Heart left ventricle (tissue), 16 donors: Measurements from ENCODE around the gene HBQ1. TPM values are rescaled to one million over a fixed set of nuclear protein-coding genes. Genes with fewer than 3 reads are reported as not detected.
"Not testable (repeated sequence)": the region's sequence is repeated elsewhere in the genome, so short reads cannot be mapped to it uniquely, and the experiment has no call there.

Experiments used
- ATAC-seq, 4 donors: fragments of 200-7000 bp; cut with Tn5 transposase; one replicate each; pipeline ENCODE4 v1.9.1; 2020 to 2022; ENCODE audit warnings: moderate library complexity in 4 of 4, mild to moderate bottlenecking in 3 of 4, moderate number of reproducible peaks in 1 of 4
- DNase-seq, 5 donors: peaks; one replicate each; pipeline ENCODE4 v3.0.0-alpha.2; 2020
- H3K27ac ChIP-seq, 12 donors: fragments of 200-600 bp; sonication (generic) in 4 of 12; one replicate each; pipeline versions ENCODE4 v1.5.0 to v1.8.0; 2016 to 2022; ENCODE audit warnings: mild to moderate bottlenecking in 2 of 12
- H3K27me3 ChIP-seq, 9 donors: fragments of 200-600 bp; sonication (generic) in 2 of 9; one replicate each; pipeline versions ENCODE4 v1.5.1 to v1.8.0; 2016 to 2022; ENCODE audit warnings: mild to moderate bottlenecking in 3 of 9
- H3K36me3 ChIP-seq, 9 donors: fragments of 200-600 bp; sonication (generic) in 2 of 9; one replicate each; pipeline versions ENCODE4 v1.5.0 to v1.8.0; 2018 to 2022; ENCODE audit warnings: mild to moderate bottlenecking in 2 of 9
- H3K4me1 ChIP-seq, 12 donors: fragments of 200-600 bp; sonication (generic) in 4 of 12; one replicate each; pipeline versions ENCODE4 v1.5.0 to v1.8.0; 2016 to 2022; ENCODE audit warnings: mild to moderate bottlenecking in 3 of 12
- H3K4me3 ChIP-seq, 12 donors: fragments of 200-600 bp; sonication (generic) in 4 of 12; one replicate each; pipeline versions ENCODE4 v1.5.0 to v1.8.0; 2017 to 2022; ENCODE audit warnings: mild to moderate bottlenecking in 9 of 12, moderate library complexity in 4 of 12
- H3K9me3 ChIP-seq, 12 donors: fragments of 200-600 bp; sonication (generic) in 4 of 12; one replicate each; pipeline versions ENCODE4 v1.5.0 to v1.8.0; 2016 to 2022; ENCODE audit warnings: mild to moderate bottlenecking in 1 of 12
- CTCF ChIP-seq, 12 donors: fragments of 200-600 bp; sonication (generic) in 4 of 12; IDR thresholded peaks; one replicate each; pipeline versions ENCODE4 v1.5.0 to v1.8.0; 2018 to 2022; ENCODE audit warnings: antibody characterized with exemption in 12 of 12, mild to moderate bottlenecking in 5 of 12
- POLR2A ChIP-seq, 2 donors: fragments of 450-650 bp; IDR thresholded peaks; one replicate each; pipeline ENCODE4 v1.6.1; 2017; ENCODE audit warnings: antibody characterized with exemption in 2 of 2, mild to moderate bottlenecking in 2 of 2, moderate library complexity in 2 of 2
- WGBS, 4 donors: extraction: QIAGEN DNeasy Blood & Tissue Kit in 2 of 4; methylation state at CpG; one replicate each; pipeline versions ENCODE4 v1.1.5 to v1.1.7; 2013 to 2018; 5-methylcytosine and 5-hydroxymethylcytosine counted together
- intact Hi-C, 10 donors: fragments of 100-400 bp; cut with DNase I; formaldehyde crosslinking; loops; one replicate each; pipeline versions ENCODE4 v1.11.1 to v1.14.2; 2022
- polyA plus RNA-seq, 2 donors: library from polyadenylated mRNA; stranded (reverse); fragments of 200-250 nt; gene quantifications; one replicate each; pipeline ENCODE4 v1.2.3, GENCODE V29; 2013
- total RNA-seq, 9 donors: library from RNA; depleted of rRNA in 2 of 9; stranded (reverse); fragments of >200 nt in 2 of 9; fragmentation: NEBNext Ultra II Directional in 3 of 9; extraction: Animal tissue kit (Norgen Biotek cat#: 25700) in 3 of 9; gene quantifications; one replicate each; pipeline versions ENCODE4 v1.1.0 to v1.2.4, GENCODE V29; 2016 to 2023
- donor health status: ischemic (EF 13 %, LVEDD 7.1; RV severe dilation, severe dysfunction).
- donor health status: healthy with polysubstance abuse.
- donor health status: DM: no; HTN: yes; CAD: no.
- donor health status: DM: no; HTN: no; CAD: no.
- donor health status: ischemic (EF 25% LVEDD 6.9; RV normal size, moderate dysfunction).
- donor health status: ischemic (EF 25% LVEDD 5.7; RV mildly dilated, moderate dysfunction).
- donor health status: healthy.
- donor health status: DM: yes; HTN: yes; CAD: no.
- donor health status: ischemic (EF 35%, LVEDD 5.7; RV mildly dilated, moderate dysfunction).
- donor health status: nonischemic (EF 11% LVEDD 7.7; RV severe dilation, severe dysfunction).
- donor health status: DM: yes; HTN: yes; CAD: no.
- donor health status: PGD.
- donor health status: ischemic (EF 29% LVEDD 5.4; RV normal size, mild dysfunction).
- donor health status: nonischemic (EF 23%, LVEDD 6.1; RV moderate dilation, normal function).

The HBQ1 gene
- total and polyA plus RNA-seq, 11 donors = not detected

- DNase-seq = no peak
- H3K27me3 ChIP-seq = peaks cover 0 to 45% (median 29%) of the 10 kb centered on the region in 9 donors
- intact Hi-C loops = no loop called here
- 65 to 73% (median 69%) methylated on average over 7 of the region's 7 CpGs for WGBS, 4 donors
- H3K4me3 ChIP-seq = peak overlapping the region in 9 of 12 donors; percentile 22 to 58 (median 50)
- no peak overlapping the region for H3K27ac ChIP-seq
- H3K36me3 ChIP-seq = no peaks in the 10 kb centered on the region
- ATAC-seq = no peak
- H3K9me3 ChIP-seq = no peaks in the 10 kb centered on the region
- peaks cover 0 to 10% (median 8%) of the 10 kb centered on the region in 12 donors for H3K4me1 ChIP-seq
- TF ChIP-seq POLR2A (IDR thresholded peaks at IDR 0.05) = no peak
- no peak for TF ChIP-seq CTCF (IDR thresholded peaks at IDR 0.05)
These were observed 25.2 kb upstream of the HBQ1 start for GRCh38 chr16:155031-155398.

- DNase-seq = no peak
- no peak for ATAC-seq
- peaks cover 0 to 44% (median 28%) of the 10 kb centered on the region in 9 donors for H3K27me3 ChIP-seq
- H3K36me3 ChIP-seq = no peaks in the 10 kb centered on the region
- 40 to 46% (median 44%) methylated on average over 6 of the region's 6 CpGs for WGBS, 4 donors
- H3K27ac ChIP-seq = no peak overlapping the region
- H3K9me3 ChIP-seq = no peaks in the 10 kb centered on the region
- intact Hi-C loops = no loop called here
- TF ChIP-seq CTCF (IDR thresholded peaks at IDR 0.05) (no peak), POLR2A (IDR thresholded peaks at IDR 0.05) (no peak)
- H3K4me1 ChIP-seq = peaks cover 0 to 9% (median 7%) of the 10 kb centered on the region in 12 donors
- no peak overlapping the region for H3K4me3 ChIP-seq
These were observed 21.0 kb upstream of the HBQ1 start for GRCh38 chr16:159136-159849.

GRCh38 chr16:160242-160641, 20.0 kb upstream of the HBQ1 start:
- intact Hi-C loops, H3K4me3 ChIP-seq, H3K27ac ChIP-seq, DNase-seq, ATAC-seq, H3K4me1 ChIP-seq, H3K36me3 ChIP-seq, H3K9me3 ChIP-seq: not testable (repeated sequence)
- peaks cover 2 to 38% (median 22%) of the 10 kb centered on the region in 9 donors for H3K27me3 ChIP-seq
- WGBS, 4 donors = 70 to 93% (median 77%) methylated on average over 5 to 20 of the region's 20 CpGs

- Histone ChIP-seq H3K27me3 (peaks cover 7 to 40% (median 22%) of the 10 kb centered on the region in 9 donors), H3K27ac (no peak overlapping the region), H3K4me1 (peaks cover 0 to 9% (median 6%) of the 10 kb centered on the region in 12 donors), H3K9me3 (no peaks in the 10 kb centered on the region), H3K36me3 (no peaks in the 10 kb centered on the region), H3K4me3 (no peak overlapping the region)
- TF ChIP-seq CTCF (IDR thresholded peaks at IDR 0.05) = no peak
- ATAC-seq (no peak), DNase-seq (no peak)
- intact Hi-C loops = no loop called here
- WGBS, 4 donors = 53 to 68% (median 65%) methylated on average over 11 to 18 of the region's 18 CpGs
These were observed 19.5 kb upstream of the HBQ1 start for GRCh38 chr16:160691-161190.
